Left kidney (tissue), 2 donors: Measurements from ENCODE around the gene PRKD2. TPM values are rescaled to one million over a fixed set of nuclear protein-coding genes. Genes with fewer than 3 reads are reported as not detected.
"Not testable (repeated sequence)": the region's sequence is repeated elsewhere in the genome, so short reads cannot be mapped to it uniquely, and the experiment has no call there.

Experiments
- DNase-seq: peaks from one replicate; pipeline ENCODE4 v3.0.0-alpha.2; 2013
- polyA plus RNA-seq: library from polyadenylated mRNA; unstranded; fragments of 120-200 nt; gene quantifications from one replicate; pipeline ENCODE4 v1.2.1, GENCODE V29; 2013; ENCODE audit not compliant: insufficient read length

The PRKD2 gene
- polyA plus RNA-seq, 1 donor, result 39.6 TPM

DNA sequence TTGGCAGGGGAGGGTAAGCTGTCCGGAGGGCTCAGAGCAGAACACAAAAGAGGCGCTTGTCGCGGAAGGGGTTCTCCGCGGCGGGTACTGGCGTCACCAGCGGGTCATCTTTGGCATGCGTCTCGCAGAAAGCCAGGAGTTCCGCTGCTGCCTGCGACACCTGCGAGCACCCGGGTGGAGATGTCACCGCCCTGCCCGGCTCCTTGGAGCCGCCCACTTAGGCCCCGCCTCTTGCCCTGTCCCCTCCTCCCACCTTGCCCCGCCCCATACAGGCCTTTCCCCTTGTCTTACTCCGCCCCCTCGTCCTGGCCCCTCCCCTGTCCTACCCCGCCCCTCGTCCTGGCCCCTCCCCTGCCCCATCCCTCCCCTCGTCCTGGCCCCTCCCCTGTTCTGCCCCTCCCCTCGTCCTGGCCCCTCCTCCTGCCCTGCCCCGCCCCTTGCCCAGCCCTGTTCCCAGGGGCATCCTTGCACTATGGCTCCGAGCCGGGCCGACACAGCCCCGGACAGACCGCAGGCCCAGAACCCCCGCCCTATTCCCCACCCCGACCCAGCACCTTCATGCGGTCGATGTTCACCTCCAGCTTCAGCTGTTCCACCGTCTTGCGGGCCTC lies 82.8 kb downstream of the PRKD2 start:
- peak; percentile 62 for DNase-seq

DNA sequence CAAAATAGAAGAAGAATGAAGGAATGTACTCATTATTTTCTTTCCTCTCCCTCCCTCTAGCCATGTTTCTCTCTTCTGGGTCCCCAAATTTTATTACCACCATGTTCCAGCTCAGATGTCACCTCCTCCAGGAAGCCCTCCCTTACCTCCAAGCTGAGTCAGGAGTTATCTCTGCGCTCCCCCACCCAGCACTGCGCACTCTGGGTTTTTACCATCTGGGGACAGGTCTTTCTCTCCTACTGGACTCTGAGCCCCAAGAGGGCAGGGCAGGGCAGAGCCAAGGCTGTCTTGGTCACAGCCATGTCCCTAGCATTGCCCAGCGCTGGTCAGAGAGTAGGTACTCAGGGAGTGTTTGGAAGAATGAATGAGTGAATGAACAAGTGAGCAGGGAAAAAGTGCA lies 83.8 kb downstream of the PRKD2 start:
- DNase-seq, result no peak

DNA sequence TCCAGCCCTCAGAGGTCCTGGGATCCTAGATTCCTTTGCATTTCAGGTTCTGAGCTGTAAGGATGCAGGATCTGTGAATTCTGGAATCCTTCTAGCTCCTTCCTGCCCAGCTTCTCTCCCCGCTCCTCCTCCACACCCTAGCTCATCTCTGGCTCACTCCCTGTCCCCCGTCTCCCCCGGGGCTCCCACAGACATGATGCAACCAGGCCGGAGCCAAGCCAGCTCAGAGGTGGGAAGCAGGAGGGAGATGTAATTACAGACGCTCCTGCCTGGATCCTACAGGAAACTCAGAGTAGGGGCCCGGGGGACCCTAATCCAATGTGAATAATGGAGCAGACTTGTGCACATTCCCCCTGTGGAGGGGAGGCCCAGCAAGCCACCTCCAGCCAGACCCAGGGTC lies 85.4 kb downstream of the PRKD2 start:
- DNase-seq, result no peak

DNA sequence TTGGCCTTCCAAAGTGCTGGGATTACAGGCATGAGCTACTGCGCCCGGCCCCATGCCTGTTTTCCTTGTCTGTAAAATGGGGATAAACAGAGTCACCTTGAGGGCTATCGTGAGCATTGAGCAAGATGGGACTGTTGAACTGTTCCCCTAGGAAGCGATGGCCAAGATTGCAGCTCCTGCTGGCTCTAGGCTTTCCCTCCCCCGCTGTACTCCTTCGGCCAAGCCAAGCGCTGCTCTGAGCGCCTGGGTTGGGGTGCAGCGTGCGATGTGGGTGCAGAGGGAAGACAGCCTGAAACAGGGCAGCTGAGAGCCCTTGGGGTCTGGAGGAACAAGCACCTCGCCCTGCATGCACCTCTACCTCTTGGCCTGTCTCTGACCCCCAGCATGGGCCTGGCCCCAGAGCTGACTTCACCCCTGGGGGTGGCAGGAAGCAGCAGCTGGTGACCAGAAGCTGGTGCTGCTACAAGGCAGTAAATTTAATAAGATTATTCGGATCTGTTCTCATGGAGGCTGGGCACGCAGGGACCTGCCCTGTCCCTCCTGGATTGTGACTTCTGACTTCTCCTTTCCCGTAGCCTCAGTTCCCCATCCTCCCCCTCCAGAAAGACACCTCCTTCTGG lies 86.2 kb downstream of the PRKD2 start:
- DNase-seq, result no peak

DNA sequence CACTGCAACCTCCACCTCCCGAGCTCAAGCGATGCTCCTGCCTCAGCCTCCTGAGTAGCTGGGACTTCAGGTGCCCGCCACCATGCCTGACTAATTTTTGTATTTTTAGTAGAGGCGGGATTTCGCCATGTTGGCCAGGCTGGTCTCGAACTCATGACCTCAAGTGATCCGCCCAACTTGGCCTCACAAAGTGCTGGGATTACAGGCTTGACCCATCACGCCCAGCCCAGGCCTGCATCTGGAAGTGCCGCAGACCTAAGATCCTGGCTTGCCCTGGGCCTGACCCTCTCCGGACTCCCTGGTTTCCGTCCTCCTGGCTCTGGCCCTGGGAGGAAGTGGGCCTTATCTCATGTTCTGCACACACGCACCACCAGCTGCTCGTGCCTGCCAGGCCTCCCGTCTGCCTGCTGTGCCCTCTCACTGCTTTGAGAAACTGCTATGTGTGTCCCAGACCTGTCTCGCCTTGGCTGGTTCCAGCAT lies 87.3 kb downstream of the PRKD2 start:
- DNase-seq, result no peak

DNA sequence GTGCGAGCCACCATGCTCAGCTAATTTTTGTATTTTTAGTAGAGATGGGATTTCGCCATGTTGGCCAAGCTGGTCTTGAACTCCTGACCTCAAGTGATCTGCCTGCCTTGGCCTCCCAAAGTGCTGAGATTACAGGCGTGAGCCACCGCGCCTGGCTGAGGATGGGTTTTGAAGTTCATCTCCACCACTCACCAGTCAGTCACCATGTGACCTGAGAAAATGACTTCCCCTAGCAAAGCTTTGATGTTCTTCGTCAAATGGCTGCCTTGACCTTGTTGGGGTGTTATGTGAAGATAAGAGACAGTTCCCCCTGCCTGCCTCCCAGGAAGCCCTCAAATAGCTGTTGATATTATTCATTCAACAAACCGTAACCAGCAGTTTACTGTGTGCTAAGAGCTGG lies 87.9 kb downstream of the PRKD2 start:
- DNase-seq, result not testable (repeated sequence)

DNA sequence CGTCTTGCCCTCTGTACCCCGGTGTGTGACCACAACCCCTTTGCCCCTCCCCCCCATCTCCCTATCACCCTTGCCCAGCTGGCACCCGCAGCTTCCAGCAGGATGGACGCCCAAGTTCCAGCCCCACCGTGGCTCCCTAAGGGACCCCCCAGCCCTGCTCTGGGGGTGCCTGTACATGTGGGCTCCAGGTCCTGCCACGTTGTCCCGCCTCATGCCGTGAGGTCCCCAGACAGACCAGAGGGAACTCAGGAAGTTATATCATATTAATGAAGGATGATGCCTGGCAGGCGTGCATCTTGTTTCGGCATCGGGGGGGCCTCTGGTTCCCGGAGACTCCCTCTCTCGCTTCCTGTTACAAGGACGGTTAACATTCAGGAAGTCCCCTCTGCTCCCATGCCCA lies 90.5 kb downstream of the PRKD2 start:
- DNase-seq, result no peak

DNA sequence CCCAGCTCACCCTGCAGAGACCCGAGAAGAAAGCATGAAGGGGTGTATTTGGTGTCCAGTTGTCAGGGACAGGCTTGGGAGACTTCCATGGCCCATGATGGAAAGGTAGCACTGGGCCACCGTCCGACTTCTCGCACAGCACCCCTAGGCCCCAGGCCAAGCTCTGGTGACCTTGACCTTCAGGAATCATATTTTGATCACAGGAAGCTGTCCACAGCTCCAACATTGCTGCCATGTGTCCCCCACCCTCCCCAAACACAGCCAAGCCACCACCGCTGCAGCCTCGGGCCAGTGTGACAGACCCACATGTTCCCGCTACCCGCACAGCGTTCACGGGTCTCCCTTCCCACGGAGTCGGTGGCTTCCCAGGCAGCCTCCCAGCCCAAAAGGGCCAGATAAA lies 91.2 kb downstream of the PRKD2 start:
- DNase-seq, result no peak

DNA sequence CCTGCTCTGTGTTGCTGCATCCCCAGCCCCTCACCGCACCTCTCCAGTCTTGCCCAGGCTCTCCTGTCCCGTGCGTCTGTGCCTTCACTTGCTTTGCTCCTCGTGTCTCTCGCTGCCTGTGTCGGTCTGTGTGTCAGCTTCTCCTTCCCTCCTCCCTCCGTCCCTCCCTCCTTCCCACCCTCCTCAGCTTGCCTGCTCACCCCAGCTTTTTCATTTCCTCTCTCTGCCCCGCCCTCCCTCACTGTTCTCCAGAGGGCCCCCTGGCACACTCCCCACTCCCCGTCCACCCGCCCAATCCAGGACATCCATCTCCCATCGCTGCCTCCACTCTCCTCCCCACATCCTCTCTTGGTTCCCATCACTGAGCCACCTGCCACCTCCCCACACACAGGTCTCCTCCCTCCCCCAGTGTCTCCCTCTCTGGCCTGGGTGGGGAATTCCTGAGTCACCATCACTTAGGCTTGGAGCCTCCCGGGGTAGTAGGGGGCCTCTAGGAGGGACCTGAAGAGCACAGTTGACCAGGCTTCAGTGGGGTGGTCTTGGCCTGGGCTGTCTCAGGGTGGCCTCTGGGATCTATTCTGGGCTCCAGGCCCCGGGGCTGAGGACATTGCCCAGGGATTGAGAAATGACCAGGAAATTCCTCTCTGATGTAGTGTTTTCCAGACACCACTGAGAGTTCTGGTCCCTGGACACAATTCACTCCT lies 91.8 kb downstream of the PRKD2 start, which contains the start of gene PTGIR:
TSS of gene PTGIR (minus strand) at position 132 of the 704 bp plus-strand sequence. CDS start 864 bp downstream, outside the sequence.
- DNase-seq, result no peak

Other genes with a start within 250 kb of the PRKD2 start
- 46.5 TPM for gene PNMA8A, start 245.6 kb downstream of the PRKD2 start, polyA plus RNA-seq
- gene PNMA8B, start 221.2 kb downstream of the PRKD2 start, polyA plus RNA-seq, result 2.9 TPM
- 447 TPM for gene CALM3, start 115.8 kb downstream of the PRKD2 start, polyA plus RNA-seq
- gene PTGIR, start 92.0 kb downstream of the PRKD2 start, polyA plus RNA-seq, result 1.7 TPM
- 2.9 TPM for gene GNG8, start 80.9 kb downstream of the PRKD2 start, polyA plus RNA-seq
- gene DACT3, start 55.9 kb downstream of the PRKD2 start, polyA plus RNA-seq, result 24.5 TPM
- gene FKRP, start 28.9 kb upstream of the PRKD2 start, polyA plus RNA-seq, result 23.0 TPM
- 77.7 TPM for gene STRN4, start 29.3 kb upstream of the PRKD2 start, polyA plus RNA-seq
- 34.3 TPM for gene SLC1A5, start 71.5 kb upstream of the PRKD2 start, polyA plus RNA-seq
- 92.9 TPM for gene AP2S1, start 133.7 kb upstream of the PRKD2 start, polyA plus RNA-seq
- 51.4 TPM for gene ARHGAP35, start 143.9 kb upstream of the PRKD2 start, polyA plus RNA-seq